ENCODE data around the gene CREB3L2.
A peak's percentile ranks its signal among the peaks of the same experiment; 100 is the strongest.
"Not testable (repeated sequence)": the region's sequence is repeated elsewhere in the genome, so short reads cannot be mapped to it uniquely, and the experiment has no call there.

The CREB3L2 gene

DNA sequence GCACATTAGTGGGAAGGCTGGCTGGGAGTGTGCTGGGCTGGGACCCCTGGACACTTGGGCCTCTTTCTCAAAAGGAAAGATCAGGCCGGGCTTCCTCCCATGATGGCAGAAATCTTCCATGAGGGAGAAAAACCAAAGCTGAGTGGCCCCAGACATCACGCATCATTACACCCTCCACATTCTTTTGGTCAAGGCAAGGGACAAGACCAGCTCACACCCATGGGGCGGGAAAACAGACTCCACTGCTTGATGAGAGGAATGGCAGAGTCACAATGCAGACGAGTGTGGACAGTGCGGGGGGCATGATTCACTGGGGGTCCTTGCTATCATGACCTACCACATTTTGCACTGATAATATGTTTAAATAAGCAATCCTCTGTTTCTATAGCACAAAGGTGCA lies 73.3 kb downstream of the CREB3L2 start:
- DNase-seq = no peak

GRCh38 chr7:137927386-137927785 lies 74.5 kb downstream of the CREB3L2 start:
- DNase-seq = no peak

- DNase-seq = not testable (repeated sequence)
Observed at GRCh38 chr7:137926206-137926605, 75.7 kb downstream of the CREB3L2 start.

GRCh38 chr7:137925754-137926153 lies 76.1 kb downstream of the CREB3L2 start:
- DNase-seq = no peak

DNA sequence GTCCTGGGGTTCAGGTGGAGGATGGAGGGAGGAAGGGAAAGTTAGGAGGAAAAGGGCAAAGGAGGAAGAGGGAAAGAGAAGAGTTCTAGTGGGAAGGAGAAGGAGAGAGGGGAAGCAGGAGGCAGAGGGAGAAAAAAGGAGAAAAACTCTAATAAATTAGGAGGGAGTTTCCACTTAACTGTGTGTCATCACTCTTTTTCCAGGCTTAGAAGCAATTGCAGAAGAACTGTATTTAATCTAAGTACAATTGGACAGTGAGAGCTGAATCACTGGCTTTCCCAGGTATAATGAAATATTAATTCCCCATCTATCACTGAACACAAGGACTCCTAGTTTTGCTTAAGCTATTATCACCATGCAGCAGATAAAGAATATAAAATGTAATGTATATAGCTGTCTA lies 76.8 kb downstream of the CREB3L2 start:
- no peak for DNase-seq

DNA sequence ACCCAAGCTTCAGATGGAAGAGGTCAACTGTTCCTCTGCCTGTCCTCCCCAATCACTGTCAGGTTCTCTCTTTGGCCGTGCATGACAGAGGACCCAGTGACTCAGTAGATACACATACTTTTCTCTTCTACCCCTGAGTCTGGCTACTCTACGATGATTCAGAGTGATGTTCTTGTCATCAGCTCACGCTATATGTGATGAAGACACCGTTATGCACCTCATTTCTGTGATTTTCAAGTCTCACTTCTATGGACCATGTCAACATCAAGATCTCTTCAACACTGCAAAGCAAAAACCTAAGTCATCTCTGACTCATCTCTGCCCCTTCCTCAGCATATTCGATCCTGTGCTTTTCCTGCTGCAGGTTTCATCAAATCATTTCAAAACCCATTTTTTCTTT lies 78.5 kb downstream of the CREB3L2 start:
- DNase-seq = no peak

DNA sequence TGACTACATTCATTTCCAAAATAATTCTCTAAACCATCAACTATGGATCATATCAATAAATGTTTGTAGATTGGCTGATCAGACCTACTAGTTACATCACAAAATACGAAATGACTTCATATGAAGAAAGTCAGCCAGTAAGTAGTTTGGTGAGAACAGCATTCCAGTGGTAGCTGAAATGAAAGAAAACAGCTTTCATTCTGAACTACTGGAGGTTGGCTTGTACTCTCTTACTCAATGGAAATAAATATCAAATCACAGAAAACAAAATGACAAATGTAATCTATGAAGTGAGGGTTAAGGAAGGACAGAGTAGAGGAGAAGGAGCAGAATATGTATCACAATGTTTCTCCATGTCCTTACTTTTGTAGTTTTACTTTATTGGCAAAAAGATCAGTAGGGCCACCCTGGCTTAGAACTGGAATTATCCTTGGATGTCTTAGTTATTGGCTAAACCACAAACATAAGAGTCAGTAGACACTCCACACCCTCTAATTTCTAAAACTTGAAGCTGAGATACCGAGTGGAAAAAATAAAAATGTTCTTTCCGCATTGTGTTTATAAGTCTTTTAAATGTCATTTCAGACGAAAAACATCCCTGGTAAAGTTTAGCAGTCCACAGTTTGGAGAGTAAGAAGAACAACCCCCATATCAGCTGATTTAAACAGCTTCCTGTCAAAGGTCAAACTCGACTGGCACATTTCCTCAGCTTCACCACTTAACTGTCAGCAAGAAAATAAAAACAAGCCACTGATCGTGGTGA lies 81.1 kb downstream of the CREB3L2 start:
- no peak for DNase-seq

GRCh38 chr7:137919987-137920386 lies 81.9 kb downstream of the CREB3L2 start:
- no peak for DNase-seq

GRCh38 chr7:137916980-137917645 lies 84.8 kb downstream of the CREB3L2 start:
- no peak for DNase-seq

DNA sequence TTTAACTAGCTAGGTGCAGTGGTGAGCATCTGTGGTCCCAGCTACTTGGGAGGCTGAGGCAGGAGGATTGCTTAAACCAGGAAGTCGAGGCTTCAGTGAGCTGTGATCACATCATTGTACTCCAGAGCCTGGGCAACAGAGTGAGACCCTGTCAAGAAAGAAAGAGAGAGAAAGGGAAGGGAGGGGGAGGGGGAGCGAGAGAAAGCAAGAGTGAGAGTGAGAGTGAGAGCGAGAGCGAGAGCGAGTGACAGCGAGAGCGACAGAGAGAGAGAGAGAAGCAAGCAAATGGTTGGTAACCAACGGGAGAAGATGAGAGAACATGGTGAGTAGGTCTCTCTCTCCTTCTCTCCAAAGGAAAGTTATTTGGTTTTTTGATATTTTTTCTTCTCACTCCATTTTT lies 85.3 kb downstream of the CREB3L2 start:
- DNase-seq = no peak

- DNase-seq = no peak
Observed at GRCh38 chr7:137915266-137915665, 86.6 kb downstream of the CREB3L2 start.

DNA sequence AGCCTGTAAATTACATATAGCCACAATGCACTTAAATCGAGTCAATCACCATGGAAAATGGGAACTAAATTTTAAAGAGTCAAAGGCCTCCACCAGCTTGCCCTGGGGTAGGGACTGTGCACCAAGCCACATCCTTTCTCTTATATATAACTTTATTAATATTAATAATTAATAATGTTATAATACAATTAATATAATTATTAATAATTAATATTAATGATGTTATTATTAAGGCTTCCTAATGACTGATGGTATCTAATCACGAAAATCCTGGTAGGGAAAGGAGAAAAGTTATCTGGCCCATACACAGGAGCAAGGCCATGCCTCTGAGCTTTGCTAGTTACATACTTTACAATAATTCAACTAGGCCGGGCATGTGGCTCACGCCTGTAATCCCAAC lies 87.9 kb downstream of the CREB3L2 start:
- no peak for DNase-seq

DNA sequence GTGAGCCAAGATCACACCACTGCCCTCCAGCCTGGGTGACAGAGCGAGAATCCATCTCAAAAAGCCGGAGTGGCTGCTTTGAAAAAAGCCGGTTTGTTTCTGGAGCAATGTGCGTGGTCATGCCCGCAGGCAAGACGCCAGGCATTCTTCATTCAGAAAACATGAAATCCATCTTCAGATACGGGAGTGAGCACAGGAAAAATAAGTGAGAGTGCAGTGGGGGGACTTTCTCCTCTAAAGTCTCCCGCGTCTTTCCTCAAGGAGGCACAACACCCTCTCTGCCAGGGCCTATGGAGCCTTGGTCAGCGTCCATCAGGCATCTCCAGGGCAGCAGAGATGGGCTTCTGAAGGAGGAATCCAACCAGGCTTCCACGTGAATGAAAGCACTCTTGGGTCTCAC lies 92.8 kb downstream of the CREB3L2 start:
- DNase-seq = no peak

GRCh38 chr7:137908106-137908505 lies 93.8 kb downstream of the CREB3L2 start:
- DNase-seq = no peak

DNA sequence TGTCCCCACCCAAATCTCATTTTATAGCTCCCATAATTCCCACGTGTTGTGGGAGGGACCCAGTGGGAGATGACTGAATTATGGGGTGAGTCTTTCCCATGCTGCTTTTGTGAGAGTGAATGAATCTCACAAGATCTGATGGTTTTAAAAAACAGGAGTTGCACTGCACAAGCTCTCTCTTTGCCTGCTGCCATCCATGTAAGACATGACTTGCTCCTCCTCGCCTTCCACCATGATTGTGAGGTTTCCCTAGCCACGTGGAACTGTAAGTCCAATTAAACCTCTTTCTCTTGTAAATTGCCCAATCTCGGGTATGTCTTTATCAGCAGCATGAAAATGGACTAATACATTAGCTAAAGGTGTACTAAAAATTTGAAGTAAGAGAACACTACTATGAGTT lies 95.2 kb downstream of the CREB3L2 start:
- not testable (repeated sequence) for DNase-seq

DNA sequence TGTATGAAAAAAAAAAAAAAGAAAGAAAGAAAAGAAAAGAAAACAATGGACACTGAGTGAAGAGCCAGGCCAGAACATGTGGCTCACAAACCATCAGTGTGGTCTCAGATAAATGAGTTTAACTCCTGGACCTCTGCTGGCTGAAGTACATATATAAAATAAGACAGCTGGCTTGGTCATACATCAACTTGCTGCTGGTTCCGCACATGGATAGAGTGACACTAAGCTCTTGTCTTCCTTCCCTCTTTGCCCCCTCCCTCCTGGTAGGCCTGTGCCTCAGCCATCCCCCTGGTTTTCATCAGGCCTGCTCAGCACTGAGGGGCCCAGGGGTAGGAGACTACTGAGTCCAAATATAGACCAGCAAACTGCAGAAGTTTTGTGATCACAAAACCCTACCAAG lies 97.1 kb downstream of the CREB3L2 start:
- no peak for DNase-seq

GRCh38 chr7:137903382-137904169 lies 98.3 kb downstream of the CREB3L2 start:
- DNase-seq = peak; percentile 46

DNA sequence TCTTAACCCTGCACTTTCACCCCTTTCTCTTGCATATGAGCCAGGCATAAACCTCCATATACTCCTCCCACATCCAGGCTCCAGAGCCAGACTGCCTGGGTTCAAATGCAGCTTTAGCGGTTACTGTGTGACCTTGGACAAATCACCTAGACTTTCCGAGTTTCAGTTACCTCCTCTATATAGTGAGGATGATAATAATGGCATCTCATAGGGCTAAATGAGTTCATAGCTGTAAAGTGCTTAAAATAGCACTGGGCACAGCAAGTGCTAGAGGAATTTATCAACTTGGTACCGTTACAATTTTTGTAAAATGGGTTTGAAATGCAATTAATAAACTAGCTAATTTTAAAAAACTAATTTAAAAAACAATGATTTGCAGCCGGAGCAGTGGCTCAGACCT lies 101.7 kb downstream of the CREB3L2 start:
- DNase-seq = no peak

DNA sequence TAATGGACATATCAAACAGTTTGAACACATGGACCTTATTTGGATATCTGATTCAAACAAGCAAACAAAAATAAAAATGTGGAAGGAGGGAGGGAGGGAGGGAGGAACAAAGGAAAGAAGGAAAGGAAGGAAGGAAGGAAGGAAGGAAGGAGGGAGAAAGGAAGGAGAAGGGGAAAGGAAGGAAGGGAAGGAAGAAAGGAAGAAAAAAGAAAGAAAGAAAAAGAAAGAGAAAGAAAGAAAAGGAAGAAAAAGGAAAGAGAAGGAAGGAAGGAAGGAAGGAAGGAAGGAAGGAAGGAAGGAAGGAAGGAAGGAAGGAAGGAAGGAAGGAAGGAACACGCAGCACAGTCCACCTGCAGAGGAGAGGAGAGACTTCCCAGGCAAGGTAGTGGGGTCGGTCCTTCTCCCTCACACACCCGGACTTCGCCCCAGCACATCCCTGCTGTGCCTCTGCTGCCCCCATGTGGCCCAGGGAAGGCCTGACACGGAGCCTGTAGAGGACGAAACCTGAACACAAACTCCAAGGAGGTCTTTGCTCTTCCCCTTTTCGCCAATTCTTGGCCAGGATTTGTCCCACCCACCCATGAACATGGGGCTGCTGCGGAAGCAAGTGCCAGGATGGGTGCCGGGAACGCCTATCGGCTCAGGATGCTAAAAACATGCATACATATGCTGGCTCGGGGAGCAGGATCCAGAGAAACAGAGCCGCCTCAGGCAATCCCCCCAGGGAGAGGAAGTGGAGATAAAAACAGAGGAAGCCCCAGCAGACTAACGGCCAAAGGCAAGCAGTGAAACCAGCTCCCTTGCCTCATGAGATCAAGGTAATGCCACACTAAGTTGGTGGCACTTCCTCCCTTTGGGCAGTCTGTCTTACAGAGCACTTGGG lies 102.8 kb downstream of the CREB3L2 start:
- DNase-seq = no peak

GRCh38 chr7:137895301-137896221 lies 106.3 kb downstream of the CREB3L2 start:
- no peak for DNase-seq

DNA sequence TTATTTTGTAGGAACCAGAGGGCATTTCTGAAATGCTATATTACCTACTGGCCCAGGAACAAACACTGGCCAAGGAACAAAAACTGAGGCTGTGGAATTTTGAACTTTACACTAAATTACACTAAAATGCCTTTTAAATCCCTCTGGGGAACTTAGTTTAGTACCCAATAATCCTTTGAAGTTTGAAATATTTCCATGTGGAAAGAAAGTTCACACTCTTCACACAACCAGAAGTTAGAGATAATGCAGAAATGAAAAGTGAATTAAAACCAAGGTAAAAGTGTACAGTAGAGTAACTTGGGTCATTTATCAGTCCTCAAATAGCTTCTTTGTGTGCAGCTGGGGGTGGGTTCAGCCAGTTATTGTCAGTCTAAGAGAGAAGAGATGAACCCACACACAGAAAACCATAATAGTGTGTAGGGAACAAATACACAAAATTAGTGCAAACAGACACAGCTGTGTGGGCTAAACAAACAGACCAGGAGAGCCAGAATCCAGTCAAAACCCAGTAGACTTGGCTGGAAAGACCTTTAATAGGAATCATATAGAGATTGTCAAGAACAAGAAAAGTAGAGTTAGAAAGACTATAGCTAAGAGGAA lies 108.6 kb downstream of the CREB3L2 start:
- DNase-seq = no peak
